ENCODE measurements around the gene IL1RL1. TPM values are rescaled to one million over a fixed set of nuclear protein-coding genes. Genes with fewer than 3 reads are reported as not detected.
"Not testable (repeated sequence)": the region's sequence is repeated elsewhere in the genome, so short reads cannot be mapped to it uniquely, and the experiment has no call there.

Gene IL1RL1
- total RNA-seq, 1 donor from 2014 or later, result 65.8 TPM

DNA sequence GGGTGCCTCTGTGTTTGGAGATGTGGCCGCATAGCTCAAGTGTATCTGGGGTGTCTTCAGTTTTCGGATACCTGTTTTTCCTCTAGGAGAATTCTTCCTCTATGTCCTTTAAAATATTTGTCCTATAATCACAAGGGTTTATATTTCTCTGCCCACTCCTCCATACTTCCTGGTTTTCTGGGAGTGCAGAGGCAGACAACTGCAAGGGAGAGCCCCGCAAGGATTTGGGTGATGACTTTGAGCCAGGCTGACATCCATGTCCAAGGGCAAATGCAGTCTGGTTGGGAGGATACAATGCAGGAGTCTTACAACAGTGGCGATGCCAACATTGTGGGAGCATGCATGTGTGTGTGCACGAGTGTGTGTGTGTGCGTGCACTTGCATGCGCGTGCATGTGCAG is 2.1 kb downstream of the IL1RL1 start:
- H3K36me3 ChIP-seq (ENCODE audit: control insufficient read depth, insufficient read depth, low read length), result no peaks in the 10 kb centered on the region
- FAIRE-seq (no peak), DNase-seq (ENCODE audit: low read depth) (no peak)
- TF ChIP-seq CTCF (IDR thresholded peaks at IDR 0.05; ENCODE audit: insufficient read depth, low read length, severe bottlenecking), result no peak
- no peaks in the 10 kb centered on the region for H3K27me3 ChIP-seq (ENCODE audit: control insufficient read depth, insufficient read depth, low read length)
- no peak overlapping the region for H3K4me3 ChIP-seq (ENCODE audit: low read depth, low read length)

- no peaks in the 10 kb centered on the region for H3K27me3 ChIP-seq (ENCODE audit: control insufficient read depth, insufficient read depth, low read length)
- FAIRE-seq (no peak), DNase-seq (ENCODE audit: low read depth) (peak; percentile 34)
- TF ChIP-seq CTCF (IDR thresholded peaks at IDR 0.05; ENCODE audit: insufficient read depth, low read length, severe bottlenecking), result no peak
- no peak overlapping the region for H3K4me3 ChIP-seq (ENCODE audit: low read depth, low read length)
- H3K36me3 ChIP-seq (ENCODE audit: control insufficient read depth, insufficient read depth, low read length), result no peaks in the 10 kb centered on the region
Observed at GRCh38 chr2:102313950-102314349, 2.6 kb downstream of the IL1RL1 start.

DNA sequence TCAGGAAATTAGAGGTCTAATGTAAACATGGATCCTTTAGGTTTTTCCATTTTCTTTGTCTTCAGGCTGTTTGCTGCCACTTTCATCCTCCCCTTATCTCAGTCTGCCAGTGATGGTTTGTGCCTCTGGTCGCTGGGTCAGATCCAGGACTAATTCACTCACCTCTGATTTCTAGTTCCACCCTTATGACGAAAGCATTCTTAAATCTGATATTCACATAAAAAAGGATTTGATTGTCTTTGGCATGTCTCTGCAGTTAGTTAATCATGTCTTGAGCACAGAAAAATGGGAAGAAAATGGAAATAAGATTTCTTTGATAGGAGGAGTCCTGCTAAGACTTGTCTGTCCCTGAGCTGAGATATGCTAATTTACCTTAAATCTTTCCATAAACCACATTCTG is 4.6 kb downstream of the IL1RL1 start:
- Histone ChIP-seq H3K27me3 (ENCODE audit: control insufficient read depth, insufficient read depth, low read length) (no peaks in the 10 kb centered on the region), H3K36me3 (ENCODE audit: control insufficient read depth, insufficient read depth, low read length) (no peaks in the 10 kb centered on the region), H3K4me3 (ENCODE audit: low read depth, low read length) (no peak overlapping the region)
- DNase-seq (ENCODE audit: low read depth) (peak; percentile 30), FAIRE-seq (no peak)
- no peak for TF ChIP-seq CTCF (IDR thresholded peaks at IDR 0.05; ENCODE audit: insufficient read depth, low read length, severe bottlenecking)

DNA sequence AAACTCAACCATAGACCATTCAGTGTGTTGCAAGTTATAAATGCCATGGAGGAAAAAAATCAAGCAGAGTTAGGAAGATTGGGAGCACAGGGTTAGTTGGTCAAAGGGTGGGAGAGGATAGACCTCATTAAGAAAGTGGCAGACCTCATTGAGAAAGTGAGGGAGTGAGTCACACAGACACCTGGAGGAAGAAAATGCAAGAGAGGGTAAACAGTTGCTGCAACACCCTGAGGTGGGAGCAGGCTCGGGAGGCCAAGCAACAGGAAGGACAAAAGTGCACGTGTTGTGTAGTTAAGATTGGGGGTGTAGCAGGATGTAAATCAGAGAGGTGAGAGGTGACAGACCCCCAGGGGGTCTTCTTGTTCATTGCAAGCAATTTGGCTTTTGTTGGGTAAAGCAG is 6.4 kb downstream of the IL1RL1 start:
- FAIRE-seq (no peak), DNase-seq (ENCODE audit: low read depth) (peak; percentile 93)
- TF ChIP-seq CTCF (IDR thresholded peaks at IDR 0.05; ENCODE audit: insufficient read depth, low read length, severe bottlenecking), result no peak

GRCh38 chr2:102318437-102318836 is 7.1 kb downstream of the IL1RL1 start:
- Histone ChIP-seq H3K27me3 (ENCODE audit: control insufficient read depth, insufficient read depth, low read length) (no peaks in the 10 kb centered on the region), H3K36me3 (ENCODE audit: control insufficient read depth, insufficient read depth, low read length) (no peaks in the 10 kb centered on the region), H3K4me3 (ENCODE audit: low read depth, low read length) (no peak overlapping the region)
- DNase-seq (ENCODE audit: low read depth), result no peak
- no peak for FAIRE-seq
- no peak for TF ChIP-seq CTCF (IDR thresholded peaks at IDR 0.05; ENCODE audit: insufficient read depth, low read length, severe bottlenecking)

More for the DNA sequence above, 6.4 kb downstream of the IL1RL1 start:
- Histone ChIP-seq H3K27me3 (ENCODE audit: control insufficient read depth, insufficient read depth, low read length) (no peaks in the 10 kb centered on the region), H3K36me3 (ENCODE audit: control insufficient read depth, insufficient read depth, low read length) (no peaks in the 10 kb centered on the region), H3K4me3 (ENCODE audit: low read depth, low read length) (no peak overlapping the region)

DNA sequence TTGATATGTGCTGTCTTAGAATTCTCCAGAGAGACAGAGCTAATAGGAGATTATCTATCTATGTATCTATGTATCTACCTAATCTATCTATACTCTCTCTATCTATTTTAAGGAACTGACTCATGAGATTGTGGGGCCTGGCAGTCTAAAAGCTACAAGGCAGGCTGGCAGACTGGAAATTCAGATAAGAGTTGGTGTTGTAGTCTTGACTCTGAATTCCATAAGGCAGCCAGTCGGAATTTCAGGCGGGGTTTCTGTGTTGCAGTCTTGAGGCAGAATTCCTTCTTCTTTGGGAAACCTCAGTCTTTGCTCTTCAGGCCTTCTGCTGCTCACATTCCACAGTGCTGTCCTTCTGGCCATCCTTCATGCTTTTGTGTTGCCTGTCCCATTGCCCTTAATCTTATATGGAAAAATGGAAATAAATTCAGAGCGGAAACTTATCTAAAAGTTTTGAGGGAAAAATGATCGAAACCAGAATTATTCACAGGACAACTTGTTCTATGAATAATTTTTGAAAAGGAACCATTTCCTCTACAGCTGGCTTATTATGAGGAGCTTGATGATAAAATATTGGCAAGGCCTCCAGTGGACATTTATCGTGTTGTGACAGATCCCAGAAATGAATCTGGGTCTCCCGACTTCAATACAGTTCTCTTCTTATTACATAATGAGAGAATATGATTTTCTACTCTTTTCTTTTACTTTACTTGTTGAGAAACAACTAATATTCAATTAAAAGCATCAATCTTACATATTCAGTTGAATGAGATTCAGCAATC is 10.8 kb downstream of the IL1RL1 start:
- no peaks in the 10 kb centered on the region for H3K36me3 ChIP-seq (ENCODE audit: control insufficient read depth, insufficient read depth, low read length)
- DNase-seq (ENCODE audit: low read depth) (no peak), FAIRE-seq (no peak)
- TF ChIP-seq CTCF (IDR thresholded peaks at IDR 0.05; ENCODE audit: insufficient read depth, low read length, severe bottlenecking), result no peak
- H3K4me3 ChIP-seq (ENCODE audit: low read depth, low read length), result no peak overlapping the region
- H3K27me3 ChIP-seq (ENCODE audit: control insufficient read depth, insufficient read depth, low read length), result no peaks in the 10 kb centered on the region

- FAIRE-seq, result not testable (repeated sequence)
Observed at GRCh38 chr2:102324914-102325313, 13.6 kb downstream of the IL1RL1 start.

More at GRCh38 chr2:102324914-102325313, 13.6 kb downstream of the IL1RL1 start:
- H3K27me3 ChIP-seq (ENCODE audit: control insufficient read depth, insufficient read depth, low read length); H3K36me3 ChIP-seq (ENCODE audit: control insufficient read depth, insufficient read depth, low read length); H3K4me3 ChIP-seq (ENCODE audit: low read depth, low read length); DNase-seq (ENCODE audit: low read depth): not testable (repeated sequence)
